B cell (primary cell): ENCODE data around the gene HLCS. TPM values are rescaled to one million over a fixed set of nuclear protein-coding genes. Genes with fewer than 3 reads are reported as not detected.

Experiments used
- ATAC-seq: fragments of 200-7000 bp; cut with Tn5 transposase; one replicate; pipeline ENCODE4 v1.10.0; 2021; ENCODE audit warnings: low read depth, mild to moderate bottlenecking, moderate number of reproducible peaks, moderate library complexity
- CTCF ChIA-PET: fragments of 350-600 bp; sonication (Branson Sonifier 250); formaldehyde crosslinking; loops from one replicate; lab custom pipeline; 2021; ENCODE audit warnings: antibody characterized with exemption, inconsistent platforms; lab: Charles Lee
- POLR2A ChIA-PET: fragments of 350-600 bp; sonication (Branson Sonifier 250); formaldehyde crosslinking; loops from one replicate; lab custom pipeline; 2021; ENCODE audit warnings: antibody characterized with exemption; lab: Charles Lee
- DNase-seq: peaks from one replicate; pipeline ENCODE4 v3.0.0; 2013
- H2AFZ ChIP-seq: 2 replicates; pipeline ENCODE4 v1.6.1; 2012; ENCODE audit warnings: mild to moderate bottlenecking, low read depth, low read length; ENCODE audit not compliant: insufficient read depth, poor library complexity, severe bottlenecking
- H3K27ac ChIP-seq, 2 donors: 1 replicate in 1 of 2; 2 replicates in 1 of 2; pipeline ENCODE4 v1.5.1; 2012 to 2013; ENCODE audit warnings: low read length in 2 of 2, mild to moderate bottlenecking in 2 of 2, moderate library complexity in 1 of 2
- H3K27me3 ChIP-seq, 4 experiments: fragments of 200-600 bp in 1 of 4; sonication (generic) in 1 of 4; replicated peaks in 1 of 4; 1 replicate in 2 of 4; 2 replicates in 2 of 4; pipeline versions ENCODE4 v1.6.1 to v1.7.0; 2013 to 2016; ENCODE audit warnings: low read length in 3 of 4, mild to moderate bottlenecking in 2 of 4, mixed read lengths in 1 of 4, moderate library complexity in 1 of 4; ENCODE audit not compliant: insufficient read depth in 4 of 4, control insufficient read depth in 3 of 4; ENCODE audit errors: control extremely low read depth in 1 of 4
- H3K36me3 ChIP-seq, 2 experiments: replicated peaks in 1 of 2; 1 replicate in 1 of 2; 2 replicates in 1 of 2; pipeline versions ENCODE4 v1.6.1 to v1.7.1; 2013; ENCODE audit warnings: low read length in 1 of 2; ENCODE audit not compliant: insufficient read depth in 2 of 2, control insufficient read depth in 1 of 2; ENCODE audit errors: control extremely low read depth in 1 of 2, extremely low read depth in 1 of 2
- H3K4me1 ChIP-seq, 2 donors: fragments of 200-600 bp in 1 of 2; sonication (generic) in 1 of 2; 1 replicate in 1 of 2; 2 replicates in 1 of 2; pipeline versions ENCODE4 v1.5.1 to v1.6.1; 2013 to 2017; ENCODE audit warnings: low read length in 2 of 2; ENCODE audit not compliant: control insufficient read depth in 2 of 2, insufficient read depth in 2 of 2
- H3K4me2 ChIP-seq: replicated peaks from 2 replicates; pipeline ENCODE3; 2012; ENCODE audit warnings: mild to moderate bottlenecking, low read depth, low read length; ENCODE audit not compliant: poor library complexity, severe bottlenecking
- H3K4me3 ChIP-seq, 5 experiments: fragments of 200-600 bp in 1 of 5; sonication (generic) in 1 of 5; 1 replicate in 3 of 5; 2 replicates in 2 of 5; pipeline versions ENCODE4 v1.5.1 to v1.7.0; 2011 to 2016; ENCODE audit warnings: low read length in 4 of 5, mild to moderate bottlenecking in 4 of 5, low read depth in 2 of 5, control low read depth in 1 of 5, moderate library complexity in 1 of 5; ENCODE audit not compliant: insufficient read depth in 1 of 5; ENCODE audit errors: control extremely low read depth in 1 of 5, extremely low read depth in 1 of 5
- H3K79me2 ChIP-seq: fragments of 200-600 bp; sonication (generic); one replicate; pipeline ENCODE4 v1.6.0; 2016; ENCODE audit warnings: low read length; ENCODE audit not compliant: control insufficient read depth, insufficient read depth
- H3K9ac ChIP-seq: fragments of 200-600 bp; sonication (generic); 2 replicates; pipeline ENCODE4 v1.6.1; 2017; ENCODE audit warnings: mild to moderate bottlenecking, low read length, moderate library complexity
- H3K9me3 ChIP-seq, 3 donors: one replicate each; pipeline versions ENCODE4 v1.6.1 to v1.7.1; 2013; ENCODE audit warnings: low read length in 2 of 3; ENCODE audit not compliant: control insufficient read depth in 2 of 3, insufficient read depth in 1 of 3; ENCODE audit errors: control extremely low read depth in 1 of 3
- H4K20me1 ChIP-seq: 2 replicates; pipeline ENCODE4 v1.6.0; 2012; ENCODE audit warnings: mild to moderate bottlenecking, low read length; ENCODE audit not compliant: insufficient read depth, control insufficient read depth, poor library complexity, severe bottlenecking
- H3K27ac Mint-ChIP-seq: one replicate; pipeline ENCODE4 v1.8.0; 2021; ENCODE audit warnings: mixed read lengths
- H3K27me3 Mint-ChIP-seq: one replicate; pipeline ENCODE4 v1.8.0; 2021; ENCODE audit warnings: mixed read lengths
- H3K4me1 Mint-ChIP-seq: one replicate; pipeline ENCODE4 v1.8.0; 2021; ENCODE audit warnings: mixed read lengths
- H3K4me3 Mint-ChIP-seq: one replicate; pipeline ENCODE4 v1.8.0; 2021; ENCODE audit warnings: mixed read lengths
- H3K9me3 Mint-ChIP-seq: one replicate; pipeline ENCODE4 v1.8.0; 2022; ENCODE audit warnings: mixed read lengths; ENCODE audit not compliant: insufficient read depth
- CTCF ChIP-seq: fragments of 200-600 bp; IDR thresholded peaks from one replicate; pipeline ENCODE4 v1.8.0; 2022; ENCODE audit warnings: antibody characterized with exemption, mild to moderate bottlenecking
- EZH2 ChIP-seq: IDR thresholded peaks from 2 replicates; pipeline ENCODE4 v1.6.1; 2012; ENCODE audit warnings: borderline replicate concordance, low read depth, mild to moderate bottlenecking, moderate library complexity, low read length; ENCODE audit not compliant: insufficient read depth, poor library complexity, severe bottlenecking
- whole genome bisulfite sequencing: methylation state at CpG from one replicate; pipeline ENCODE4 v1.1.5; 2013; ENCODE audit warnings: missing lambda C conversion rate; ENCODE audit not compliant: insufficient coverage; 5-methylcytosine and 5-hydroxymethylcytosine counted together
- intact Hi-C: fragments of 100-400 bp; cut with micrococcal nuclease; formaldehyde crosslinking; loops from one replicate; pipeline ENCODE4 v1.10.0; 2022
- polyA plus RNA-seq: library from polyadenylated mRNA; depleted of rRNA; stranded (reverse); fragments of >200 nt; gene quantifications from 2 replicates; pipeline ENCODE4 v1.2.3, GENCODE V29; 2012
- total RNA-seq, 2 donors: library from RNA; stranded (reverse); fragments of 120-200 nt in 1 of 2; gene quantifications; 1 replicate in 1 of 2; 2 replicates in 1 of 2; pipeline versions ENCODE4 v1.2.3 to v1.2.4, GENCODE V29; 2013 to 2022

HLCS gene
- total and polyA plus RNA-seq, 2 donors (not counting 1 experiment from before 2014, with no cell fraction given), result 4.4 to 14.7 TPM

- DNase-seq, result no peak
- Histone ChIP-seq H3K4me3 (no peak overlapping the region), H2AFZ (no peak overlapping the region), H3K79me2 (no peaks in the 10 kb centered on the region), H3K27me3 (peaks cover 0 to 79% (median 44%) of the 10 kb centered on the region in 4 experiments), H3K4me1 (peaks cover 9 to 17% of the 10 kb centered on the region in 2 donors), H3K9ac (no peak overlapping the region), H3K36me3 (no peaks in the 10 kb centered on the region), H3K4me2 (no peak overlapping the region), H4K20me1 (no peaks in the 10 kb centered on the region), H3K9me3 (no peaks in the 10 kb centered on the region), H3K27ac (no peak overlapping the region)
- H3K4me3 Mint-ChIP-seq, result peak overlapping the region; percentile 26
- TF ChIP-seq EZH2 (no peak), CTCF (no peak)
- CTCF ChIA-PET, result no interaction called here
- H3K9me3 Mint-ChIP-seq, result no peaks in the 10 kb centered on the region
- no peak overlapping the region for H3K27ac Mint-ChIP-seq
- intact Hi-C loops, result no loop called here
- ATAC-seq, result no peak
- H3K4me1 Mint-ChIP-seq, result peaks cover 16% of the 10 kb centered on the region
- POLR2A ChIA-PET, result no interaction called here
- H3K27me3 Mint-ChIP-seq, result peaks cover 76% of the 10 kb centered on the region
- whole genome bisulfite sequencing, result 10% methylated on average over 43 of the region's 55 CpGs
Measured at GRCh38 chr21:36709030-36709867, 257.2 kb downstream of the HLCS start.
